AG04450 (cell line): ENCODE measurements around the gene SLC25A41. TPM values are rescaled to one million over a fixed set of nuclear protein-coding genes. Genes with fewer than 3 reads are reported as not detected.

Experiments
- CTCF ChIA-PET: fragments of 300-600, 350-600 bp; formaldehyde crosslinking; extraction: SDS; loops from one replicate; lab custom pipeline; 2022; ENCODE audit warnings: antibody characterized with exemption, inconsistent platforms; lab: Charles Lee
- POLR2A ChIA-PET: fragments of 350-600 bp; formaldehyde crosslinking; extraction: SDS; loops from one replicate; lab custom pipeline; 2021; ENCODE audit warnings: antibody characterized with exemption, inconsistent platforms; lab: Yijun Ruan, JAX
- DNase-seq: peaks from one replicate; pipeline ENCODE4 v3.0.0-alpha.2; 2011; ENCODE audit warnings: low read depth, low spot score
- H3K27ac ChIP-seq: one replicate; pipeline ENCODE4 v1.5.1; 2012; ENCODE audit warnings: low read depth, low read length, control low read depth
- H3K27me3 ChIP-seq: one replicate; pipeline ENCODE4 v1.6.0; 2012; ENCODE audit warnings: low read length; ENCODE audit not compliant: control insufficient read depth, insufficient read depth
- H3K4me3 ChIP-seq: 2 replicates; pipeline ENCODE4 v1.5.1; 2011; ENCODE audit warnings: mild to moderate bottlenecking, low read depth, low read length, control low read depth
- H3K9me3 ChIP-seq: 2 replicates; pipeline ENCODE4 v1.5.1; 2012; ENCODE audit warnings: low read length; ENCODE audit not compliant: control insufficient read depth, insufficient read depth
- polyA plus RNA-seq: library from polyadenylated mRNA; depleted of rRNA; stranded (reverse); fragments of >200 nt; gene quantifications from 2 replicates; pipeline ENCODE4 v1.2.3, GENCODE V29; 2011
- TF ChIP-seq, protein P1 (sequence below): IDR thresholded peaks from 2 replicates; pipeline ENCODE4 v1.5.1; 2011; ENCODE audit warnings: low read depth, low read length, control low read depth, inconsistent platforms

SLC25A41 gene
- polyA plus RNA-seq, 1 experiment: not detected

DNA sequence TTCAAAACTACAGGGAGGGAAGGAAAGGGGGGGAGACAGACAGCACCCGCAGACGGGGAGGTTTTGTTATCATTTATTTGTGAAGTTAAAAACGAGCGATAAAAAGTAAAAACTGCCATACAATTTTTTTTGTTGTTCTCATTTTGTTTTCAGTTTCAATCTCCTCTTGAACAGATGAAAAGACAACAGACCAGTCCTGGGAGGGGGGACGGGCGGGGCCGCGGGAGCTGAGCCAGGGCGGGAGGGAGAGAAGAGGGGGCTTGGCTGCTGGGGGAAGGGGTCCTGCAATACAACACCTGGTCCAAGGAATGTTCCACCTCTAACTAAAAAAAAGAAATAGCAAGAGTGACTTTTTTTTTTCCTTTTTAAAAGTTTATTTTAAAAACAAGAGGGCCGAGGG is 20.3 kb downstream of the SLC25A41 start:
- no peak for DNase-seq
- H3K27ac ChIP-seq: no peak overlapping the region
- ChIA-PET CTCF (no interaction called here), POLR2A (no interaction called here)
- no peaks in the 10 kb centered on the region for H3K27me3 ChIP-seq
- TF ChIP-seq, protein P1, sequence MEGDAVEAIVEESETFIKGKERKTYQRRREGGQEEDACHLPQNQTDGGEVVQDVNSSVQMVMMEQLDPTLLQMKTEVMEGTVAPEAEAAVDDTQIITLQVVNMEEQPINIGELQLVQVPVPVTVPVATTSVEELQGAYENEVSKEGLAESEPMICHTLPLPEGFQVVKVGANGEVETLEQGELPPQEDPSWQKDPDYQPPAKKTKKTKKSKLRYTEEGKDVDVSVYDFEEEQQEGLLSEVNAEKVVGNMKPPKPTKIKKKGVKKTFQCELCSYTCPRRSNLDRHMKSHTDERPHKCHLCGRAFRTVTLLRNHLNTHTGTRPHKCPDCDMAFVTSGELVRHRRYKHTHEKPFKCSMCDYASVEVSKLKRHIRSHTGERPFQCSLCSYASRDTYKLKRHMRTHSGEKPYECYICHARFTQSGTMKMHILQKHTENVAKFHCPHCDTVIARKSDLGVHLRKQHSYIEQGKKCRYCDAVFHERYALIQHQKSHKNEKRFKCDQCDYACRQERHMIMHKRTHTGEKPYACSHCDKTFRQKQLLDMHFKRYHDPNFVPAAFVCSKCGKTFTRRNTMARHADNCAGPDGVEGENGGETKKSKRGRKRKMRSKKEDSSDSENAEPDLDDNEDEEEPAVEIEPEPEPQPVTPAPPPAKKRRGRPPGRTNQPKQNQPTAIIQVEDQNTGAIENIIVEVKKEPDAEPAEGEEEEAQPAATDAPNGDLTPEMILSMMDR: no peak
- H3K4me3 ChIP-seq: no peak overlapping the region
- H3K9me3 ChIP-seq: no peaks in the 10 kb centered on the region; the same call in 1 of the 2 replicates

DNA sequence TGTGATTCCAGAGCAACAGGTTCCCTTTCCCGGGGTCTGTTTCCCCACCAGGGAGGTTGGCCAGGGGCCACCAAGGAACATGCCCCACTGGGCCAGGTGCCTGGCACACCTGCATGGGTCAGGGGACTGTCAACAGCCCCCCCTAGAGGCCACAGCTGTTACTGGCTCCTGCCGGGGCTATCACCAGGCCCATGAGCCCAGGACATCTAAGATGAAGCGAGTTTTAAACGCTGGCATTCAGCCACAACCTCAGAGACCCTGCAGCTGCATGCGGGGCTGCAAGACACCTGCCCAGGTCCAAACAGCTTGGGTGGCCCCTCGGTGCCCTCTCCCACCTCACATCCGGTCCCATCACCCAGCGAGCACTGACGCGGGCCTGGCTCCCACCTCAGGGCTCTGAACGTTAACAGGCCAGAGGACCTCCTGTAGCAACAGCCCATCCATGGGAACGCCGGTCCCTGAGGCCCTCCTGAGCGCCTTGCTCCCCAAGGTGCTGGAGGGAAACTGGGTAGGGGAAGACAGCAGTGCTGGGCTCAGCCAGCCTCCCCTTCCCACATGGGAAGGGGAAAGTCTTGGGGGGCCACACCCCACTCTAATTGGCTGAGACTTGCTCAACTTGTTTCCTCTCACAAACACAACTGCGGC is 21.0 kb downstream of the SLC25A41 start:
- Histone ChIP-seq H3K27me3 (no peaks in the 10 kb centered on the region), H3K4me3 (no peak overlapping the region), H3K27ac (no peak overlapping the region), H3K9me3 (no peaks in the 10 kb centered on the region; the same call in 1 of the 2 replicates)
- TF ChIP-seq, protein P1: peak; percentile 53
- no peak for DNase-seq
- POLR2A ChIA-PET: interaction anchor here (0.6 kb wide), 1 partner anchor 12 kb away, joined by 3 read pairs; the partner anchor contains the start of gene KHSRP
- CTCF ChIA-PET: no interaction called here

DNA sequence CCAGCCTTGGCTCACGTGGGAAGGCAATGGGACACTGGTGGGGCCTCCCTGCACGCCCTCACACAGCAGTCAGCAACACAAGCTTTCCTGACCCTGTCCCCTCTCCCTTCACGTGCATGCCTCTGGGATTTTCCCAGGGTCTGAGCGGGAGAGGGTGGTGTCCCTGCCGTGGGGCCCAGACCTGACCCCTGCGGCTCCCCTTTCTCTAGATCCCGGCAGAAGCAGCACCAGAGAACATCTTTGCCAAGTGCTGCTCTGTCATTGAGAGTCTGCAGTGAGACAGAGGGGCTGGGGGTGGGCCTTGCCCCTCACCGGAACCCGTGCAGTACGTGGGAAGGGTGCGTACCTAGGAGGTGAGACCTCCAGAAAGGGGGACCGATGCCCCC is 21.5 kb downstream of the SLC25A41 start:
- ChIA-PET CTCF (no interaction called here), POLR2A (interaction anchor here (0.6 kb wide), 1 partner anchor 13 kb away, joined by 3 read pairs; the partner anchor contains the start of gene KHSRP)
- Histone ChIP-seq H3K27ac (no peak overlapping the region), H3K9me3 (no peaks in the 10 kb centered on the region; the same call in 1 of the 2 replicates), H3K4me3 (no peak overlapping the region), H3K27me3 (no peaks in the 10 kb centered on the region)
- TF ChIP-seq, protein P1: no peak
- no peak for DNase-seq

DNA sequence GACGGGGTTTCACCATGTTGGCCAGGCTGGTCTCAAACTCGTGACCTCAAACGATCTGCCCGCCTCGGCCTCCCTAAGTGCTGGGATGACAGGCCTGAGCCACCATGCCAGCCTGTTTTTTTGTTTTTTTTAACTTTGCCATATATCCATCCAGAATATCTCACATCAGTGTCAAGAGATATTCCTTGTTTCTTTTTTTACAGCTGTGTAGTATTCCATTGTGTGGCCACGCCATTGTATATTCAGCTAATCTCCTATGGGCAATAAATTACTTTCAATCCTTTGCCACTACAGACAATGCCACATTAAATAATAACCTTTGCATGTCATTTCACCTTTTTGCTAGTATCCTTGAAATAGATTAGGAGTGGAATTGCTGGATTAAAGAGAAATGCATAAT is 24.2 kb downstream of the SLC25A41 start:
- TF ChIP-seq, protein P1: no peak
- Histone ChIP-seq H3K4me3 (no peak overlapping the region), H3K9me3 (no peaks in the 10 kb centered on the region; the same call in 1 of the 2 replicates), H3K27ac (no peak overlapping the region), H3K27me3 (no peaks in the 10 kb centered on the region)
- ChIA-PET CTCF (no interaction called here), POLR2A (interaction anchor here (1.5 kb wide), 1 partner anchor 31 kb away, joined by 3 read pairs; no protein-coding TSS in a partner anchor)
- DNase-seq: no peak

DNA sequence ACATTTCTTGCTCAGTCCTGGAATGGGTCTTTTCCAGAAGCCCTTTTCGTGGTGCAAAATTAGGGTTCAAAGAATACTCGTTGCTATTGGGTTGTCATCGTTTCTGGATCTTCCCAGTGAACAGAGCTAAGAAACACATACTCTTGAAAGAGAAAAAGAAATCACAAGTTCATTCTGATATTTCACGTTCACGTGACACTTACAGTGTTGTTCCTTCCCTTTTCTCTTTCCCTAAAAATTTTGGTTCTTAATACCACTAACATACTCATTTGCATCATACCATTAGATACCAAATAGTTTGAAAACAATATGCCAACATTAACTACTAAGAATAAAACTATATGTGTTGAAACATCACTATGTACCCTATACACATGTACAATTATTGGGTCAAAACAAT is 27.2 kb downstream of the SLC25A41 start:
- H3K4me3 ChIP-seq: no peak overlapping the region
- CTCF ChIA-PET: no interaction called here
- POLR2A ChIA-PET: no interaction called here
- no peaks in the 10 kb centered on the region for H3K27me3 ChIP-seq
- TF ChIP-seq, protein P1: no peak
- no peak overlapping the region for H3K27ac ChIP-seq
- H3K9me3 ChIP-seq: no peaks in the 10 kb centered on the region
- no peak for DNase-seq
